NCI-H2227 (cell line): Measurements from ENCODE around the gene TECPR2.
"Not testable (repeated sequence)": the region's sequence is repeated elsewhere in the genome, so short reads cannot be mapped to it uniquely, and the experiment has no call there.

ENCODE experiments used
- DNase-seq: peaks from one replicate; lab custom pipeline; 2025; ENCODE audit not compliant: unreplicated experiment; lab: John Stamatoyannopoulos, UW

TECPR2 gene

DNA sequence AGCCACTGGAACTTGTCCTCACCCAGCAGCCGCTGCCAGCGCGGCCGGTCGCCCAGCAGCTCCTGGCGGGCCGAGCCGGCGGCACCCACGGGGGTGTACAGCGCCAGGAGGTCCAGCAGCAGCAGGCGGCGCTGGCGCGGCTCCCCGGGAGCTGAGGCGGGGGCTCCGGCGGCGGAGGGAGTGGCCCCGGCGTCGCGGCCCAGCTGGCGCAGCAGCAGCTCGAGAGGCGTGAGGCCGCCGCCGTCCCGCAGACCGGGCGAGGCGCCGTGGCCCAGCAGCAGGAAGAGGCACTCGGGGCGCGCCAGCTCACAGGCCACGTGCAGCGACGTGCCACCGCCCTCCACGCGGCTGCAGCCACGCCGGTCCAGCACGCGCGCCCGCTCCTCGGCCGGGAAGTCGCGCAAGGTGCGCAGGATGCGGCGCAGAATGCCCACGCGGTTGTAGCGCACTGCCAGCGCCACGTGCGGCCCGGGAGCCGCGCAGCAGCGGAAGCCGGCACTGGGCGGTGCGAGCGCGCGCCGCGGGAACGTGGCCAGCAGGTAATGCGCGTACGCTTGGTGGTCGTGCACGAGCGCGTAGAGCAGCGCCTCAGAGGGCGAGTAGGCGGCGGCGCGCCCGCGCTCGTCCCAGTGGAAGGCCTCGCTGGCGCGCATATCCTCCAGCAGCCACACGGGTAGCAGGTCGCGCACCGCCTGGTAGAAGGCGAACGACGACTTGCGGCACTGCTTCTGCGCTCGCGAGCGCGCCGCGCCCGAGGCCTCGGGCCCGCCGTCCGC is 144.5 kb downstream of the TECPR2 start:
- DNase-seq: no peak

DNA sequence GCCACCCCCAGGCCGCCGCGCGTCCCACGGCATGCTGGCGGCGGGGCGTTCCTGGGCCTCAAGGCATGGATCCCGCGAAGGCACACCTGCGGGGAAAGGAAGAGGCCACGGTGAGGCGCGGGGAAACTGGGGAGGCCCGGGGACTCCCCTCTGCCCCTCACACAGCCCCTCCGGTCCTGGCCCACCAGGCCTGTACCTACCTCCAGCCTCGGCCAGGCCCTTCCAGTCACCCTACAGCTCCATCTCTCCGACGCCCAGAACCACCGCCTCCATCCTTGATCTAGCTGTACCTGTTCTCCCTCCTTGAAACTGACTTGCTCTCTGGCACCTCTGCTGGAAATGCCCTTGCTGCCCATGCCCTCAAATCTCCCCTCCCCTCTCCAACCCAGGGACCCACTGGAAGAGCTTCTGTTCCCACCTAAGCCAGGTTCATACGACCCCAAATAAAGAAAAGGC is 145.1 kb downstream of the TECPR2 start:
- DNase-seq: no peak

DNA sequence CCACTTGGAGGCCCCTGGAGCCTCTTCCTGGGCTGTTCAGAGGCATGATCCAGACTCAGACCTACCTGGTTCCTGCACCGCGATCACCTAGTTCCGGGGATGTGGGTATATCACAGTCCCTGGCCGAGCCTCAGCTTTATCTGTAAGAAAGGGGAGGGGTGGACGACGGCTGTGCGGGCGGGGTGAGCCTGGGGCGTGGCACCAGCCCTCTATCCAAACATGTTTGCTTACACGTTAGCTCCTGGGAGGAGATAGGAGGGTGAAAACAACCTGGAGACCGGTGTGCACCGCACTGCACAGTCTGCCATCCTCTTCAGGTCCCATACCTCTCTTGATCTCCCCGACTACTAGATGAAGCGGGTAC is 145.7 kb downstream of the TECPR2 start:
- DNase-seq: peak; percentile 27

DNA sequence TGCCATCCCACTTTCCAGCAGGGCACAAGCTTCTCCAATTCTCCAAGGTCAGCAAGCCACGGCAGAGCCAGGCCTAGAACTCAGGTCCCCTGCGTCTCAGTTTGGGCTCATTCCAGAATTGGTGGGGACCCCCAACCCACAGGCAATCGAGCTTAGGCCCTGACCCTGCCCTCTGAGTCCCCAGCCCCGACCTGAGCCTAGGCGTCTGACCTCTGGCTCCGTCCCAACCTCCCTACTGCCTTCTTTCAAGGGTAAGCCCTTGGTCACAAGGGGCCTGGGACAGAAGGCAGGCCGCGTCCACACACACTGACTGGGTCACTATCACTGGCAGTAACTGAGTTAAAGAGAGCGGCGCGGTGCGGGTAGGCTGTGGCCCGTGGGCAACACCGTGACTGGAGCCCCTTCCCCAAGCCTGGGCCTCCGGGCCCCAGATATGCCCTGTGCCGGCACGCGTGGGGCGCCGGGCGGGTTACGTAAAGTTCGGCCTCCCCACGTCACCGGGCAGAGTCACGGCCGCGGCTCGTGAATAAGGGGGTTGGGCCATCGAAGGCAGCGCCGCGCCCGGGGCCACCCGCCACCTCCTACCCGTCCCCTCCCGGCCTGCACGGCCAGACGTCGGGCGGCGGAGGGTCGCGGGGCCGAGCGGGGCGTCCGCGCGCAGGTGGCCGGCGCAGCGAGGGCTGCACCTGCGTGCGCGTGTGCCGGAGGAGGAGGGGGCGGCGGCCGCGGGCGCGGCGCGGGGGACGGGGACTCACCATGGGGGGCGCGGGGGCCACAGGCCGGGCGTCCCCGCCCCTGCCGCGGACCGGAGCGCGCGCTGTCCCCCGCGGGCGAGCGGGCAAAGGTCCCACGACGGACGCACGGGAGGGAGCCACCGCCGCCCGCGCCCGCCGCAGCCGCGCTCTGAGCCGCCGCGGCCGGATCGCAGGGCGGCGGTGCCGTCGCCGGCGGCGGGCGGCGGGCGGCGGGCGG is 146.3 kb downstream of the TECPR2 start:
- DNase-seq: peak; percentile 45

DNA sequence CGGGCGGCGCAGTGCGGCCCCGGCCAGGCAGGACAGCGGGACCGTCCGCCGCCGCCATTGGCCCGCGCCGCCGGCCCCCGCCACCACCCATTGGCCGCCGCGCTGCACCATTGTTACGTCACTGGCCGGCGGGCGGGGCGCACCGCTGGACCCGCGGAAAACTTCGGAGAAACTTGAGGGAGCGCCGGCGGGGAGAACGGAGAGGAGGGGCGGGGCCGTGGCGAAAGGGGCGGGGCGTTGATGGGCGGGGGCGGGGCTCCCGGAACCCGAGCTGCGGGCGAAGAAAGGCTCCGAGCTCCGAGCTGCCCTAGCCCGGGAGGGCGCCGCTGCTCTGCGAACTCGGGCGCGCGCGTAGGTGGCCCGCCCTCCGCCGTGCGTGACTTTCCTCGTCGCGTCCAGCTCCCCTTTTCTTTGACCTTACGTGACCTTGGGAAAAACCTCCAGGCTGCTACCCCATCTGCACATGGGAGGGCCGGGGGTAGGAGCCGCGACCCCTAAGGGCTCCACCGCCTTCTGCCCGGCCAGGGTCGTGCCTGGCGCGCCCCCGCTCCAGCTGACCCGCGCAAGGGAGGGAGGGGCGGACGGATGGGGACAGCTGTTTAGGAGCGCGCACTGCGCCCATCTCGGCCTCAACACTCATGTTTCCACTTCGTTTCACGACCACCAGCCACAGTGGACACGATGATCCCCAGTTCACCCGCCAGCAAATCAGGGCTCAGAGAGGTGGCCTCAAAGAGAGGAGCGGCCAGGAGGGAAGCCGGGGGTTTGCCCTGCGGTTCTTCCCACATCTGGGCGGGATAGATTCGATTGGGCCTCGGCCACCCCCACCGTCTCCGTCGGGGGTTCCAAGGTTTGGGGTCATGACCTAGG is 147.2 kb downstream of the TECPR2 start, which contains the start of gene ANKRD9:
Gene ANKRD9 (minus strand): TSS at position 31 of the 870 bp plus-strand sequence. CDS start 1,887 bp downstream, outside the sequence.
- peak; percentile 94 for DNase-seq

DNA sequence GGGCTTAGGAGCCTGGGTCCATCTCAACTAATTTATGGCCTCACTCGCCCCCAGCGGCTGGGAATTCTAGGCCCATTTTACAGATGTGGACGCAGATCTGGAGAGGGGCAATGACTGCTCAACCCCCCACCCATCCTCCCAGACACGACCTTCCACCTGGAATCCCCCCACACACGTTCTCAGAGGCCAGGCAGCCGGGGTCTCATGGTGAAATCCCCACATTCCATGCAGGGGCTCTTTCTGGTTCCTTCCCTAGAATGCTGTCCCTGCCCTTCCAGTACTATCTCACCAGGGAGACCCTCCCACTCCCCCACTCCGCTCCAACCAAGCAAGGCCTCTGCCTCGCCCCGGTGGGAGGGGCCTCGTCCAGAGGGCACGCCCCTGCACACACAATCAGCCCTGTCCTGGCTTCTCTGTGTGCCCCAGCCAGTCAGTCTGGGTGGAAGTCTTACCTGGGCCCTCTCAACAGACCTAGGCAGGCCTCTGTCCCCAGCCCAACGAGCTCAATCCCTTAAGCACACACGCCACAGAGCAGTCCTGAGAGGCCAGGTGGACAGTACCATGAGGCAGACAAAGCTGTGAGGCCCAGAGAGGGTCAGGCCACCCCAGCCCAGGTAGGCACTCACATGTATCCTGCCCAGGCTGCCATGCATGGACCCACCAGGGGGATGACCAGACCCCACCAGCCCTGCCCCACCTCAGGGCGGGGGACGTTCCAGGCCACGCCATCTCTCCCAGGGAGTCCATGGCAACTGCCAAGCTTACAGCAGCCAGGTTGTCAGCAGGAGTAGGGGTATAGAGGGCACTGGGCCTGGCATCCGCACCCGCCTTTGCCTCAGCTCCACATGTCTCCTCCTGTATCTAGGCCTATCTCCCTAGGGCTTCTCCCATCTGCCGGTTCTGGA is 148.1 kb downstream of the TECPR2 start:
- peak; percentile 37 for DNase-seq

DNA sequence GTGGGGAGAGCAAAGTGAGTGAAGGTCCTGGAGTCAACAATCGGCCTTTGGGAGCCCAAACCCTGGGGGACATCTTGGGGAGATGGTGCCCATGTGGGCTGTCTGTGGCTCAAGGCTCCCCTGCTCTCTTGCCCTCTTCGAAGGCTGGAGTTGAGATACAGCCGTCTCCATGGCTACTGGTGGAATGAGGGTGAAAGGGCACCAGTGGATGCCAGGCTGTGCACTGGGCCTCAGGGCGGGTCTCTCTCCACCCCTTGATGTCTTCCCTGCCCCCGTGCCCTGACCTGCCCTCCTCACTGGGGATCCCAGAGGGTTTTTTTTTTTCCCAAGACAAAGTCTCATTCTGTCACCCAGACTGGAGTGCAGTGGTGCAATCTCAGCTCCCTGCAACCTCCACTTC is 148.8 kb downstream of the TECPR2 start:
- DNase-seq: no peak

DNA sequence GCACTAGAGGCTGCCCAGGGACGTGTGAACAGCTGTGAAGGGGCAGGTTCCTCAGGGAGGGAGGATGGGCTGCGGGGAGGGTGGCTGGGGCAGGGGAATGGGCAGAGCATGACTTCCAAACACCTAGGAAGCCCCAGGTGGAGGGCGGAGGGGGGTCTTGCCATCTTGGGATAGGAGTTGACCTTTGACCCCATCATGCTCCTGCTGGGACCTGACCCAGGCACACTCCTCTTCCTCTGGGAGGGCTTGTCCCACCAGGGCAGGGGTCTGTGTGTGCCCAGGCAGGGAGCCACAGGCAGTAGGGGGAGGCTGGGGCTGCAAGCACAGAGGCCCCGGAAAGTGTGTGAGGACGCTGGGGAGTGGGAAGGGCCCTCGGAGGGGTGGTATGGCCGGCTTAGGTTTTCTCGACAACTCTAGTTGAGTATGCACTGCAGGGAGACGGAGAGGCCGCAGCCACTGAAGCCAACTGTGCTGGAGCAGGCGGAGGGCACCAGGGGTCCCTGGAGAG is 150.1 kb downstream of the TECPR2 start:
- DNase-seq: no peak

DNA sequence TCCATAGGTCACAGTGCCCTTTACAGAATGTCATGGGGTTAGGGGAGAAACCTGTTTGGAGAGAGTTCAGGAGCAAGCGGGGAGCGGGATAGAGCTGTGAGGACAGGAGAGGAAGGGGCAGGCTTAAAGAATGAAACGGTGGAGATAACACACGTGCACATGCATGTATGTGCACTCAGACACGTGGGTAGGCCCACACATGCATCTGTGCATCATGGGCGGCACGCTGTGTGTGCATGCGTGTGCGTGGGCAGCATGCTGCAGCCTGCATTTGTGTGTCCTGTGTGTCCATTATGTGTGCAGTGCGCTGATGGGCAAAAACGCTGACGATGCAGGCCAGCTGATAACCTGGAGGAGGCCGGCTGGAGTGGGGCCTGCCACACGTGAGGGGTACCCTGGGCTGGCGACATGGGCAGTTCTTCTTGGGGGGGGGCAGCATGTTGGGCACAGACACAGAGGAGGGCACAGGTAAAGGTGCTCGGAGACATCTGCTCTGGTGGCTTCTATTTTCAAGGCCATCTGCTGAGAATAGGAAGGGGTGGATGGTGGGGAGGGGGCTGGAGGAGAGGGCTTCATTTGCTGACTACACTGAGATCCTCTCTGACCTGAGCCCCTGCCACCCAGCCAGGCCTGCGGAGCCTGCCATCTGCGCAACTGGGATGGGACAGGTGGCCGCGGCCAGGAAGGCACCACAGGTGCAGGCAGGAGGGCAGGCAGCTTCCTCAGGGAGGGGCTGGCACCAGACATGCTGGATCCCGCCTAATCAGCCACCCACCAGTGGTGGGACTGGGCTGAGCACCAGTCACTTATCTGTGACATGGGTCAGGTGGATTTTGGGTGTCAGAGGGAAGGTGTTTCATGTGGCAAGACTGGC is 151.4 kb downstream of the TECPR2 start:
- DNase-seq: no peak

DNA sequence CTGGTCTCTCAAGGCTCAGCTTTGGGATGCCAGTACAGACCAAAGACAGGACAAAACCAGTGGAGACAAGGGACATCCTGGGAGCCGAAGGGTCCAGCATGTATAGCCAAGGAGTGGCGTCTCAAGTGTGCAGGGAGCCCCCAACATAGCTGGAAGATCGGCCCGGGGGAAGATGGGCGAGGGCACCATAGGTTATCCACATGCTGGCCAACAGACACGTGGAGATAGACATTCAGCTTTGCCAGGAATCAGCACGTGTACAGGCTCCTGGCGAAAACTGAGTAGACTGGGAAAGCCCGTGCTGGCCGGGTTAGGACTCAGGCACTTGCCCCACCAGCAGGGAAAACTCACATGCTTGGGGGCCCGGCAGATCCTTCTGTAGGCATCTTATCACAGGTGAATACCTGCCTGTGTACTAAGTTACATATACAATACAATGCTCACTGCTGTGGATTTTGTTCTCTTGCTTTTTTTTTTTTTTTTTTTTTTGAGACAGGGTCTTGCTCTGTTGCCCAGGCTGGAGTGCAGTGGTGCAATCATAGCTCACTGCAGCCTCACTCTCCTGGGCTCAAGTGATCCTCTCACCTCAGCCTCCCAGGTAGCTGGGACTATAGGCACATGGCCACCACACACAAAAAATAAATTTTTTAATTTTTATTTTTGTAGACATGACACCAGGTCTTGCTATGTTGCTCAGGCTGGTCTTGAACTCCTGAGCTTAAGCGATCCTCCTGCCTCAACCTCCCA is 152.4 kb downstream of the TECPR2 start:
- DNase-seq: no peak

DNA sequence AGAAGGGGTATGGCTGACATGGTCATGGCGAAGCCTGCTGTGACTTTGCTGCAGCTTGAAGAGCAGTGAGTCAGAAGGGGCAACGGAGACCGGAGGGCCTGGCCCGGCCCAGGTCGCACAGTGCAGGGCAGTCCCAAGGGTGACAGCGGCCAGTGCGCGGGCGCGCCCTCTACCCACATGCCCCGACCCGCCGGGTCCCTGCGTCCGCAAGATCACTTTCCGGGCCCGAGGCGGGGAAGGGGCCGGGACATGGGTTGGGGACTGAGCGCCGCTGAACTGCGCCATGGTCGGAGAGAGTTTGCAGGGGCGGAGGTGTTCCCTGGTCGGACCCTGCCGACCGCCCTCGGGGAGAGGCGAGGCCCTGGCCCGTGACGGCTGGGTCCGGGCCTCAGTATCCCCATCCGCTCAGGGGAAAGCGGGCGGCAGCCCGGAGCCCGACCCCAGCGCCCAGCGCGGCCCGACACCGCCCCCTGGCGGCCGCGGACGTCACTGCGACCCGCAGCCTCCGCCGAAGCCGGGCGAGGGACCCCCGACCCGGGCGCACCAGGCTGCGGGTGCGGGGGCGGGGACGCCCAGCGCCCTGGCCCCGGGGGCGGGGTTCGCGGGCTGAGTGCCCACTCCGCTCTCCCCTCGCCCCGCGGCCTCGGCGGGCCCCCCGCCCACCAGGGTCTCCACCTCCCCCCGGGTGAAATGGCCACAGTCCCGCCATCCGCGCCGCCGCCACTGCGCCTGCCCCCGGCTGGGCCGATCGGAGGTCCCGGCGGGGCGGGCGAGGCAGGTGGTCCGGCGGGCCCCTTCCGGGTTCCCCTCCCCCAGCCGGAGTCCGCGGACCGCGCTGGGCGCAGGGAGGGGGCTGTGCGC is 154.0 kb downstream of the TECPR2 start:
- peak; percentile 66 for DNase-seq

DNA sequence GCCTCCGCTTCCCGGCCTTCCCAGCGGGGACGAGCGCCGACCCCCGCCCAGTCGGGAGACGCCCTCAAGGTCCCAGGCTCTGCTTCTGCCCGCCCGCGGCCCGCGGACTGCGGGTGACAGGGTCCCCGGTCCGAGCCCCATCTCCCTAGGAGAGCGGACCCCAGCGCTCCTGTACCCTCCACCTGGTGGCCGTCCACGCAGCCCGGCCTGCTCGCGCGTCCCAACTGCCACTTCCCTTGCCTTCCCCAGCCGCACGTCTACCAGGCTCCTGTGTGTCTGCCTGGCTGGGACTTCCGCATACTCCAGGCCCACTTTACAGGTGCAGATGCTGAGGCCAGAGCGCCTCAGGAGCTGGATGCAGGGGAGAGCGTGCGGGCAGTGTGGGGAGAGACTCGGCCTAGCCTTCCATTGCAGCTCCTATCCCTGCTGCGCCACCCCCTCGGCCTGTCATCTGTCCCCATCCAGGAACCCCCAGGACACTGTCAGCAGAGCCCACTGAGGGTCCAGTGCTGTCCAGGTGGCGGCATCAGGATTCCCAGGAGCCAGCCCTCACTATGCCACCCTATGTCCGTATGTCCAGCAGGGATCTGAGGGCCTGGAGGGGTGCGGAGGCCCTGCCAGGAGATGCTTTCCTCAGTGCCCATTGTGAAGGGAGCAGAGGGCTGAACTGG is 154.8 kb downstream of the TECPR2 start:
- peak; percentile 62 for DNase-seq

DNA sequence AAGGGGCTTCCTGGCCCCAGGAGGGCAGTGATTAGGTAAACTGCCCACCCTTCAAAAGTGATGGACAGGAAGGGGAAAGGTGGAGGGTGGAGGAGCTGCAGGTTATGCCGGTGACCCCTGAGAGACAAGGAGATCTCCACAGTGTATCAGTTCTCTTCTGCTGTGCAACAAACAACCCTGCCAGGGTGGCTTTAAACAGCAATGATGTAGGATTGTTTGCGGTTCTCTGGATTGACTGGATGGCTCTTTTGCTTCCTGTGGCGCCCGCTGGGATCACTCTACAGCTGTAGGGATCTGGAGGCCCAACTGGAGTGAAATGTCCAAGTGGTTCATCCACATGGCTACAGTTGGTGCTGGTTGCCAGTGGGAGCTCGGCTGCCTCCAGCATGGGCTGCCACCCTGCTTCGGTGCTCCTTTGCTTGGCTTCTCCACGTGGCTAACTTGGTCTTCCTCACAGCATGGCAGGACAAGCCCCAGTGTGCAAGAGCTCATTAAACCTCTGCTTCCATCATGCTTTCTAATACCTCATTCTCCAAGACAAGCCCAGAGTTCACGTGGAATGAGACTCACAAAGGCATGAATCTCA is 155.4 kb downstream of the TECPR2 start:
- no peak for DNase-seq

DNA sequence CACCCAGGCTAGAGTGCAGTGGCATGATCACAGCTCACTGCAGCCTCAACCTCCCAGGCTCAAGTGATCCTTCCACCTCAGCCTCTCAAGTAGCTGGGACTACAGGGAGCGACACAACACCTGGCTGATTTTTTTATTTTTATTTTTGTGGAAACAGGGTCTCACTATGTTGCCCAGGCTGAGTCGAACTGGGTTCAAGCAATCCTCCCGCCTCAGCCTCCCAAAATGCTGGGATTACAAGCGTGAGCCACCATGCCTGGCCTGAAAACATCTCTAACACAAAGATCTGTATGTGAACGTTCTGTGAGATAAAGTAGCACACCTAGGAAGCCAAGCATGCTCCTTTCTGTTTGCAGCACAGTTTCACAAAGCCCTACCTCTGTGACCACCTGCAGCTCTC is 157.0 kb downstream of the TECPR2 start:
- not testable (repeated sequence) for DNase-seq

DNA sequence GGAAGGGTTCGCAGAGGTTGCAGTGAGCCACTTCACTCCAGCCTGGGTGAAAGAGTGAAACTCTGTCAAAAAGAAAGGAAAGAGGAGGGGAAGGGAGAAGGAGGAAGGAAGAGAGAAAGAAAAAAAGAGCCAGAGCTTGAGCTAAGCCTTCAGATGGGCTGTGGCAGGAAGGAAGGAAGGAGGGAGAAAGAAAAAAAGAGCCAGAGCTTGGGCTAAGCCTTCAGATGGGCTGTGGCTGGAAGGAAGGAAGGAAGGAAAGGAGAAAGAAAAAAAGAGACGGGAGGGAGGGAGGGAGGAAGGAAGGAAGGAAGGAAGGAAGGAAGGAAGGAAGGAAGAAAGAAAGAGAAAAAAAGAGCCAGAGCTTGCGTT is 160.4 kb downstream of the TECPR2 start:
- DNase-seq: no peak
